A673 (cell line): ENCODE measurements around the gene TMEFF2. TPM values are rescaled to one million over a fixed set of nuclear protein-coding genes. Genes with fewer than 3 reads are reported as not detected.

Experiments
- BruUV-seq: library from RNA; stranded (reverse); fragments of 400-500 nt; replicated peaks from 2 replicates; lab custom pipeline; 2021; lab: Mats Ljungman, UMichigan
- CTCF ChIA-PET: fragments of 300-600 bp; sonication (Branson Sonifier 250); formaldehyde crosslinking; loops from one replicate; lab custom pipeline; 2022; ENCODE audit warnings: antibody characterized with exemption; lab: Charles Lee
- POLR2A ChIA-PET: fragments of 300-600 bp; sonication (Branson Sonifier 250); formaldehyde crosslinking; loops from one replicate; lab custom pipeline; 2022; ENCODE audit warnings: antibody characterized with exemption; ENCODE audit not compliant: low non-redundant PET; lab: Charles Lee
- DNase-seq: peaks from one replicate; pipeline ENCODE4 v3.0.0-alpha.2; 2015; ENCODE audit warnings: low spot score
- H3K27ac ChIP-seq: fragments of 200-600 bp; sonication (generic); 2 replicates; pipeline ENCODE4 v1.5.1; 2016; ENCODE audit warnings: mixed run types, low read depth, mild to moderate bottlenecking, mixed read lengths, antibody characterized with exemption, low read length; ENCODE audit not compliant: poor library complexity, severe bottlenecking
- H3K27me3 ChIP-seq: fragments of 200-600 bp; sonication (generic); replicated peaks from 2 replicates; pipeline ENCODE4 v1.6.1; 2017; ENCODE audit warnings: mixed run types, low read depth, mild to moderate bottlenecking, mixed read lengths, antibody characterized with exemption, low read length; ENCODE audit not compliant: insufficient read depth, poor library complexity
- H3K36me3 ChIP-seq: fragments of 200-600 bp; sonication (generic); 2 replicates; pipeline ENCODE4 v1.6.1; 2016; ENCODE audit warnings: mixed run types, mild to moderate bottlenecking, mixed read lengths, antibody characterized with exemption, low read length; ENCODE audit not compliant: insufficient read depth, poor library complexity, severe bottlenecking
- H3K4me1 ChIP-seq: fragments of 200-600 bp; sonication (generic); 2 replicates; pipeline ENCODE4 v1.6.1; 2017; ENCODE audit warnings: mixed run types, mild to moderate bottlenecking, mixed read lengths, antibody characterized with exemption, low read length; ENCODE audit not compliant: insufficient read depth, poor library complexity, severe bottlenecking
- H3K4me3 ChIP-seq: fragments of 200-600 bp; sonication (generic); 2 replicates; pipeline ENCODE4 v1.5.1; 2016; ENCODE audit warnings: low read depth, mixed run types, mild to moderate bottlenecking, mixed read lengths, low read length; ENCODE audit not compliant: poor library complexity, severe bottlenecking
- H3K9me3 ChIP-seq: fragments of 200-600 bp; sonication (generic); 2 replicates; pipeline ENCODE4 v1.6.1; 2016; ENCODE audit warnings: mixed run types, low read depth, mild to moderate bottlenecking, mixed read lengths, antibody characterized with exemption, low read length; ENCODE audit not compliant: poor library complexity, severe bottlenecking
- CTCF ChIP-seq: fragments of 300-800, 200-600 bp; sonication (generic); conservative IDR thresholded peaks from 2 replicates; pipeline ENCODE4 v1.5.1; 2017; ENCODE audit warnings: low read depth, mild to moderate bottlenecking, antibody characterized with exemption, low read length, moderate library complexity, mixed read lengths
- EZH2 ChIP-seq: fragments of 200-600 bp; sonication (generic); IDR thresholded peaks from 2 replicates; pipeline ENCODE4 v1.6.1; 2017; ENCODE audit warnings: borderline replicate concordance, low read depth, mild to moderate bottlenecking, mixed read lengths, antibody characterized with exemption, low read length; ENCODE audit not compliant: poor library complexity, severe bottlenecking
- intact Hi-C: fragments of 100-400 bp; cut with micrococcal nuclease; formaldehyde crosslinking; loops from one replicate; pipeline ENCODE4 v1.10.0; 2022; ENCODE audit not compliant: unreplicated experiment
- total RNA-seq: library from RNA; stranded (reverse); gene quantifications from 2 replicates; pipeline ENCODE4 v1.2.3, GENCODE V29; 2021

Gene TMEFF2
- total RNA-seq, 1 experiment from 2014 or later = 7.0 TPM

GRCh38 chr2:192230889-192231453 is 36.2 kb upstream of the TMEFF2 start:
- H3K27me3 ChIP-seq = no peaks in the 10 kb centered on the region
- TF ChIP-seq CTCF (no peak), EZH2 (no peak)
- intact Hi-C loops = no loop called here
- H3K4me3 ChIP-seq = no peak overlapping the region
- H3K4me1 ChIP-seq = peaks cover 9% of the 10 kb centered on the region
- BruUV-seq = no TSS peak
- CTCF ChIA-PET = no interaction called here
- no peak overlapping the region for H3K27ac ChIP-seq
- no peaks in the 10 kb centered on the region for H3K36me3 ChIP-seq
- POLR2A ChIA-PET = no interaction called here
- DNase-seq = peak; percentile 21
- no peaks in the 10 kb centered on the region for H3K9me3 ChIP-seq

- peaks cover 11% of the 10 kb centered on the region for H3K4me1 ChIP-seq
- CTCF ChIA-PET = no interaction called here
- POLR2A ChIA-PET = no interaction called here
- intact Hi-C loops = no loop called here
- H3K27me3 ChIP-seq = no peaks in the 10 kb centered on the region
- H3K27ac ChIP-seq = no peak overlapping the region
- H3K4me3 ChIP-seq = no peak overlapping the region
- no peak for DNase-seq
- H3K36me3 ChIP-seq = no peaks in the 10 kb centered on the region
- BruUV-seq = no TSS peak
- no peak for TF ChIP-seq EZH2
- no peak for TF ChIP-seq CTCF
- H3K9me3 ChIP-seq = no peaks in the 10 kb centered on the region
Measured at GRCh38 chr2:192228685-192229084, 34.0 kb upstream of the TMEFF2 start.

GRCh38 chr2:192218970-192219369 is 24.2 kb upstream of the TMEFF2 start:
- H3K4me1 ChIP-seq = no peaks in the 10 kb centered on the region
- intact Hi-C loops = no loop called here
- no peaks in the 10 kb centered on the region for H3K27me3 ChIP-seq
- TF ChIP-seq CTCF (no peak), EZH2 (no peak)
- no TSS peak for BruUV-seq
- H3K9me3 ChIP-seq = no peaks in the 10 kb centered on the region
- H3K36me3 ChIP-seq = no peaks in the 10 kb centered on the region
- H3K4me3 ChIP-seq = no peak overlapping the region
- CTCF ChIA-PET = no interaction called here
- DNase-seq = no peak
- H3K27ac ChIP-seq = no peak overlapping the region
- POLR2A ChIA-PET = no interaction called here
